Measurements from ENCODE around the gene CENPX. TPM values are rescaled to one million over a fixed set of nuclear protein-coding genes. Genes with fewer than 3 reads are reported as not detected.

CENPX gene
- total and polyA plus RNA-seq, 2 of the 13 experiments (the other 11 are each of a cell fraction or from before 2014, with no cell fraction given): 92.7 to 170 TPM

- TF ChIP-seq, protein P1, sequence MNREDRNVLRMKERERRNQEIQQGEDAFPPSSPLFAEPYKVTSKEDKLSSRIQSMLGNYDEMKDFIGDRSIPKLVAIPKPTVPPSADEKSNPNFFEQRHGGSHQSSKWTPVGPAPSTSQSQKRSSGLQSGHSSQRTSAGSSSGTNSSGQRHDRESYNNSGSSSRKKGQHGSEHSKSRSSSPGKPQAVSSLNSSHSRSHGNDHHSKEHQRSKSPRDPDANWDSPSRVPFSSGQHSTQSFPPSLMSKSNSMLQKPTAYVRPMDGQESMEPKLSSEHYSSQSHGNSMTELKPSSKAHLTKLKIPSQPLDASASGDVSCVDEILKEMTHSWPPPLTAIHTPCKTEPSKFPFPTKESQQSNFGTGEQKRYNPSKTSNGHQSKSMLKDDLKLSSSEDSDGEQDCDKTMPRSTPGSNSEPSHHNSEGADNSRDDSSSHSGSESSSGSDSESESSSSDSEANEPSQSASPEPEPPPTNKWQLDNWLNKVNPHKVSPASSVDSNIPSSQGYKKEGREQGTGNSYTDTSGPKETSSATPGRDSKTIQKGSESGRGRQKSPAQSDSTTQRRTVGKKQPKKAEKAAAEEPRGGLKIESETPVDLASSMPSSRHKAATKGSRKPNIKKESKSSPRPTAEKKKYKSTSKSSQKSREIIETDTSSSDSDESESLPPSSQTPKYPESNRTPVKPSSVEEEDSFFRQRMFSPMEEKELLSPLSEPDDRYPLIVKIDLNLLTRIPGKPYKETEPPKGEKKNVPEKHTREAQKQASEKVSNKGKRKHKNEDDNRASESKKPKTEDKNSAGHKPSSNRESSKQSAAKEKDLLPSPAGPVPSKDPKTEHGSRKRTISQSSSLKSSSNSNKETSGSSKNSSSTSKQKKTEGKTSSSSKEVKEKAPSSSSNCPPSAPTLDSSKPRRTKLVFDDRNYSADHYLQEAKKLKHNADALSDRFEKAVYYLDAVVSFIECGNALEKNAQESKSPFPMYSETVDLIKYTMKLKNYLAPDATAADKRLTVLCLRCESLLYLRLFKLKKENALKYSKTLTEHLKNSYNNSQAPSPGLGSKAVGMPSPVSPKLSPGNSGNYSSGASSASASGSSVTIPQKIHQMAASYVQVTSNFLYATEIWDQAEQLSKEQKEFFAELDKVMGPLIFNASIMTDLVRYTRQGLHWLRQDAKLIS (CRISPR knock-in tag; IDR thresholded peaks at IDR 0.05): no peak
- TF ChIP-seq RBAK (CRISPR knock-in tag; IDR thresholded peaks at IDR 0.05): no peak
- TF ChIP-seq ZNF33A (CRISPR knock-in tag; IDR thresholded peaks at IDR 0.05; ENCODE audit: borderline replicate concordance): no peak
- no peak for TF ChIP-seq PHF5A (CRISPR knock-in tag; IDR thresholded peaks at IDR 0.05; ENCODE audit: low read depth, unreplicated experiment)
- TF ChIP-seq ZNF333 (CRISPR knock-in tag; IDR thresholded peaks at IDR 0.05; ENCODE audit: borderline replicate concordance): 0 out of 2 replicates have a peak, but pooled peaks have one; percentile 52
- TF ChIP-seq RFX1 (IDR thresholded peaks at IDR 0.05): no peak
- 0 out of 2 replicates have a peak, but pooled peaks have one; percentile 19 for TF ChIP-seq FOXC1 (CRISPR knock-in tag; IDR thresholded peaks at IDR 0.05; ENCODE audit: borderline replicate concordance)
- TF ChIP-seq NRL (CRISPR knock-in tag; IDR thresholded peaks at IDR 0.05; ENCODE audit: borderline replicate concordance): no peak
- TF ChIP-seq ZNF569 (CRISPR knock-in tag; IDR thresholded peaks at IDR 0.05; ENCODE audit: borderline replicate concordance): no peak
- no peak for TF ChIP-seq ATF1 (CRISPR knock-in tag; IDR thresholded peaks at IDR 0.05)
- TF ChIP-seq ZNF737 (CRISPR knock-in tag; IDR thresholded peaks at IDR 0.05; ENCODE audit: borderline replicate concordance): no peak
- no peak; the same call in 1 of the 2 replicates for TF ChIP-seq FOSL2 (CRISPR knock-in tag; IDR thresholded peaks at IDR 0.05)
- TF ChIP-seq ELF3 (CRISPR knock-in tag; IDR thresholded peaks at IDR 0.05): no peak; the same call in 1 of the 2 replicates
- TF ChIP-seq HNRNPK (IDR thresholded peaks at IDR 0.05; ENCODE audit: low read depth, low read length, poor library complexity, severe bottlenecking): no peak
- TF ChIP-seq ZKSCAN8 (CRISPR knock-in tag; IDR thresholded peaks at IDR 0.05; ENCODE audit: borderline replicate concordance): no peak
- TF ChIP-seq HNF1B (CRISPR knock-in tag; IDR thresholded peaks at IDR 0.05): no peak; the same call in 1 of the 2 replicates
- peak; percentile 83; the same call in 1 of the 2 replicates for TF ChIP-seq EEA1 (CRISPR knock-in tag; IDR thresholded peaks at IDR 0.05; ENCODE audit: borderline replicate concordance)
- TF ChIP-seq NFE2L1 (CRISPR knock-in tag; IDR thresholded peaks at IDR 0.05; ENCODE audit: borderline replicate concordance): no peak
- no peak; the same call in 1 of the 2 replicates for TF ChIP-seq ZNF556 (CRISPR knock-in tag; IDR thresholded peaks at IDR 0.05; ENCODE audit: borderline replicate concordance)
- TF ChIP-seq ZNF143 (CRISPR knock-in tag; IDR thresholded peaks at IDR 0.05): no peak
Measured at GRCh38 chr17:82050761-82051641, 28.3 kb upstream of the CENPX start (continued).

All from HepG2 (cell line).